Keratinocyte (primary cell): ENCODE measurements around the gene PLEKHA6. TPM values are rescaled to one million over a fixed set of nuclear protein-coding genes. Genes with fewer than 3 reads are reported as not detected.

Experiments used
- DNase-seq: peaks from one replicate; pipeline ENCODE4 v3.0.0-alpha.2; 2011; ENCODE audit warnings: low read depth, missing footprints, low spot score
- FAIRE-seq: peaks from 2 replicates; lab custom pipeline; 2011; peaks lifted over from hg19 to GRCh38; lab: Jason Lieb, UNC
- H2AFZ ChIP-seq: 2 replicates; pipeline ENCODE4 v1.6.0; 2012; ENCODE audit warnings: low read length, control low read depth, inconsistent platforms; ENCODE audit not compliant: control insufficient read depth
- H3K27ac ChIP-seq: 2 replicates; pipeline ENCODE4 v1.5.1; 2011; ENCODE audit warnings: low read length; ENCODE audit not compliant: control insufficient read depth, insufficient read depth
- H3K27me3 ChIP-seq: 3 replicates; pipeline ENCODE4 v1.6.0; 2011; ENCODE audit warnings: low read length; ENCODE audit not compliant: control insufficient read depth, insufficient read depth; ENCODE audit errors: extremely low read depth
- H3K36me3 ChIP-seq, 2 experiments: 2 replicates in 1 of 2; 3 replicates in 1 of 2; pipeline ENCODE4 v1.5.1; 2011; ENCODE audit warnings: low read length in 2 of 2, mild to moderate bottlenecking in 1 of 2; ENCODE audit not compliant: control insufficient read depth in 2 of 2, insufficient read depth in 2 of 2; ENCODE audit errors: extremely low read depth in 1 of 2
- H3K4me1 ChIP-seq: 3 replicates; pipeline ENCODE4 v1.5.1; 2011; ENCODE audit warnings: low read length; ENCODE audit not compliant: control insufficient read depth, insufficient read depth; ENCODE audit errors: extremely low read depth
- H3K4me2 ChIP-seq: 3 replicates; pipeline ENCODE4 v1.6.0; 2011; ENCODE audit warnings: low read depth, low read length; ENCODE audit not compliant: control insufficient read depth, insufficient read depth; ENCODE audit errors: extremely low read depth
- H3K4me3 ChIP-seq, 3 experiments: fragments of 200-600 bp in 1 of 3; sonication (generic) in 1 of 3; 2 replicates in 2 of 3; 3 replicates in 1 of 3; pipeline ENCODE4 v1.5.1; 2011 to 2016; ENCODE audit warnings: low read length in 3 of 3, mild to moderate bottlenecking in 3 of 3, control low read depth in 2 of 3, inconsistent platforms in 1 of 3, low read depth in 1 of 3, mixed read lengths in 1 of 3, mixed run types in 1 of 3, moderate library complexity in 1 of 3; ENCODE audit not compliant: control insufficient read depth in 2 of 3, insufficient read depth in 2 of 3; ENCODE audit errors: extremely low read depth in 1 of 3
- H3K79me2 ChIP-seq: 2 replicates; pipeline ENCODE4 v1.6.0; 2012; ENCODE audit warnings: low read length; ENCODE audit not compliant: control insufficient read depth, insufficient read depth
- H3K9ac ChIP-seq: 3 replicates; pipeline ENCODE4 v1.6.0; 2011; ENCODE audit warnings: low read length; ENCODE audit not compliant: control insufficient read depth, insufficient read depth; ENCODE audit errors: extremely low read depth
- H3K9me1 ChIP-seq: 3 replicates; pipeline ENCODE4 v1.6.0; 2011; ENCODE audit warnings: low read length; ENCODE audit not compliant: control insufficient read depth, insufficient read depth; ENCODE audit errors: extremely low read depth
- H3K9me3 ChIP-seq: 2 replicates; pipeline ENCODE4 v1.5.1; 2012; ENCODE audit warnings: low read depth, low read length; ENCODE audit not compliant: control insufficient read depth
- H4K20me1 ChIP-seq: 3 replicates; pipeline ENCODE4 v1.6.0; 2011; ENCODE audit warnings: low read length; ENCODE audit not compliant: control insufficient read depth, insufficient read depth; ENCODE audit errors: extremely low read depth
- EZH2 ChIP-seq: IDR thresholded peaks from one replicate; pipeline ENCODE4 v1.6.1; 2012; ENCODE audit warnings: inconsistent platforms, mild to moderate bottlenecking, low read length, moderate library complexity
- dilution Hi-C: fragments of 300-500 bp; cut with MboI; formaldehyde crosslinking; loops from one replicate; pipeline ENCODE4 v1.7.0; 2020; ENCODE audit warnings: low sequenced_read_pairs; ENCODE audit not compliant: extremely low pct_ligation_motif_present
- polyA plus RNA-seq, 5 experiments: library from polyadenylated mRNA; depleted of rRNA in 3 of 5; stranded (reverse) in 3 of 5; stranded (forward) in 1 of 5; unstranded in 1 of 5; fragments of >200 nt; gene quantifications; 1 replicate in 1 of 5; 2 replicates in 3 of 5; 3 replicates in 1 of 5; pipeline versions ENCODE4 v1.2.1 to v1.2.3, GENCODE V29; 2011 to 2012; ENCODE audit warnings: missing spikeins in 2 of 5, low read depth in 1 of 5, low replicate concordance in 1 of 5
- TF ChIP-seq, protein P1 (sequence below), 3 experiments: IDR thresholded peaks in 1 of 3; conservative IDR thresholded peaks in 1 of 3; optimal IDR thresholded peaks in 1 of 3; 2 replicates in 2 of 3; 3 replicates in 1 of 3; pipeline versions ENCODE3 to v1.5.1; 2011; ENCODE audit warnings: low read length in 3 of 3, mild to moderate bottlenecking in 3 of 3, moderate library complexity in 2 of 3, control low read depth in 1 of 3, inconsistent platforms in 1 of 3; ENCODE audit not compliant: insufficient read depth in 2 of 3; ENCODE audit errors: extremely low read depth in 1 of 3

The PLEKHA6 gene
- polyA plus RNA-seq, 1 donor (not counting 4 experiments of a cell fraction or from before 2014, with no cell fraction given) = 1.5 TPM

GRCh38 chr1:204259782-204260181 lies 99.9 kb downstream of the PLEKHA6 start:
- Histone ChIP-seq H3K9ac (no peak overlapping the region), H3K4me2 (no peak overlapping the region), H3K36me3 (peaks cover 0 to 6% of the 10 kb centered on the region in 2 experiments), H2AFZ (no peak overlapping the region), H3K9me3 (no peaks in the 10 kb centered on the region), H3K4me3 (no peak overlapping the region), H3K9me1 (no peaks in the 10 kb centered on the region), H3K27ac (no peak overlapping the region), H4K20me1 (no peaks in the 10 kb centered on the region), H3K27me3 (no peaks in the 10 kb centered on the region), H3K4me1 (no peaks in the 10 kb centered on the region), H3K79me2 (no peaks in the 10 kb centered on the region)
- FAIRE-seq = no peak
- DNase-seq = no peak
- TF ChIP-seq, protein P1, sequence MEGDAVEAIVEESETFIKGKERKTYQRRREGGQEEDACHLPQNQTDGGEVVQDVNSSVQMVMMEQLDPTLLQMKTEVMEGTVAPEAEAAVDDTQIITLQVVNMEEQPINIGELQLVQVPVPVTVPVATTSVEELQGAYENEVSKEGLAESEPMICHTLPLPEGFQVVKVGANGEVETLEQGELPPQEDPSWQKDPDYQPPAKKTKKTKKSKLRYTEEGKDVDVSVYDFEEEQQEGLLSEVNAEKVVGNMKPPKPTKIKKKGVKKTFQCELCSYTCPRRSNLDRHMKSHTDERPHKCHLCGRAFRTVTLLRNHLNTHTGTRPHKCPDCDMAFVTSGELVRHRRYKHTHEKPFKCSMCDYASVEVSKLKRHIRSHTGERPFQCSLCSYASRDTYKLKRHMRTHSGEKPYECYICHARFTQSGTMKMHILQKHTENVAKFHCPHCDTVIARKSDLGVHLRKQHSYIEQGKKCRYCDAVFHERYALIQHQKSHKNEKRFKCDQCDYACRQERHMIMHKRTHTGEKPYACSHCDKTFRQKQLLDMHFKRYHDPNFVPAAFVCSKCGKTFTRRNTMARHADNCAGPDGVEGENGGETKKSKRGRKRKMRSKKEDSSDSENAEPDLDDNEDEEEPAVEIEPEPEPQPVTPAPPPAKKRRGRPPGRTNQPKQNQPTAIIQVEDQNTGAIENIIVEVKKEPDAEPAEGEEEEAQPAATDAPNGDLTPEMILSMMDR (optimal IDR thresholded peaks at IDR 0.05 in 1 of 3, IDR thresholded peaks at IDR 0.05 in 1 of 3, conservative IDR thresholded peaks at IDR 0.05 in 1 of 3; ENCODE audit: extremely low read depth in 1 of 3, insufficient read depth in 2 of 3, low read length in 3 of 3) = no peak
- no peak for TF ChIP-seq EZH2
- dilution Hi-C loops = no loop called here

GRCh38 chr1:204259196-204259595 lies 100.5 kb downstream of the PLEKHA6 start:
- FAIRE-seq = no peak
- no peak for TF ChIP-seq EZH2
- TF ChIP-seq, protein P1 (optimal IDR thresholded peaks at IDR 0.05 in 1 of 3, IDR thresholded peaks at IDR 0.05 in 1 of 3, conservative IDR thresholded peaks at IDR 0.05 in 1 of 3; ENCODE audit: extremely low read depth in 1 of 3, insufficient read depth in 2 of 3, low read length in 3 of 3) = no peak
- H4K20me1 ChIP-seq = no peaks in the 10 kb centered on the region
- no peak overlapping the region for H2AFZ ChIP-seq
- no peaks in the 10 kb centered on the region for H3K4me1 ChIP-seq
- no peaks in the 10 kb centered on the region for H3K79me2 ChIP-seq
- H3K9ac ChIP-seq = no peak overlapping the region
- no peaks in the 10 kb centered on the region for H3K27me3 ChIP-seq
- no peaks in the 10 kb centered on the region for H3K9me1 ChIP-seq
- peaks cover 0 to 4% of the 10 kb centered on the region in 2 experiments for H3K36me3 ChIP-seq
- no peak overlapping the region for H3K4me3 ChIP-seq
- H3K4me2 ChIP-seq = no peak overlapping the region
- H3K9me3 ChIP-seq = no peaks in the 10 kb centered on the region
- DNase-seq = no peak
- dilution Hi-C loops = no loop called here
- H3K27ac ChIP-seq = no peak overlapping the region
